Retinal pigment epithelial cell (primary cell): Measurements from ENCODE around the gene ELAVL2.

Source experiments
- DNase-seq: peaks from one replicate; pipeline ENCODE4 v3.0.0-alpha.2; 2010; ENCODE audit warnings: low read depth
- H3K4me3 ChIP-seq: 2 replicates; pipeline ENCODE4 v1.5.1; 2011; ENCODE audit warnings: mild to moderate bottlenecking, low read length, control low read depth, moderate library complexity
- TF ChIP-seq, protein P1 (sequence below): conservative IDR thresholded peaks from 2 replicates; pipeline ENCODE4 v1.5.1; 2011; ENCODE audit warnings: low read depth, low read length, control low read depth, inconsistent platforms

ELAVL2 gene

DNA sequence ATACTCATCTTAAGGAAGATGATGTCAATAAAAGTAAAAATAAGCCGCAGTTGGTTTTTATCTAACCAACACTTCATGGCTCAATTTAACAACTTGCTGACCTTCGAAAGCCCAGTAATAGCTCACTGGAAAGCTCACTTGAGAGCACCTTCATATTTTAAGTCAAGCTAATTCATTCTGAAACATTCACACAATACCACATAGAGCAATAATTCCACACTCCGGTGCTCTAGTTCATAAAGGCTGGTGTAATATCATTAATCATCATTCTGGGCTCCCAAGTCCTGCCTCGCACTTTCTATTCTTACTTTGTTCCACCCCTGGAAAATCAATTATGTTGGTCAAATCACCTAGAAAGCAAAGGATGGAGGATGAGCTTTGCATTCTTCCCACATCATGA lies 74.4 kb downstream of the ELAVL2 start:
- TF ChIP-seq, protein P1, sequence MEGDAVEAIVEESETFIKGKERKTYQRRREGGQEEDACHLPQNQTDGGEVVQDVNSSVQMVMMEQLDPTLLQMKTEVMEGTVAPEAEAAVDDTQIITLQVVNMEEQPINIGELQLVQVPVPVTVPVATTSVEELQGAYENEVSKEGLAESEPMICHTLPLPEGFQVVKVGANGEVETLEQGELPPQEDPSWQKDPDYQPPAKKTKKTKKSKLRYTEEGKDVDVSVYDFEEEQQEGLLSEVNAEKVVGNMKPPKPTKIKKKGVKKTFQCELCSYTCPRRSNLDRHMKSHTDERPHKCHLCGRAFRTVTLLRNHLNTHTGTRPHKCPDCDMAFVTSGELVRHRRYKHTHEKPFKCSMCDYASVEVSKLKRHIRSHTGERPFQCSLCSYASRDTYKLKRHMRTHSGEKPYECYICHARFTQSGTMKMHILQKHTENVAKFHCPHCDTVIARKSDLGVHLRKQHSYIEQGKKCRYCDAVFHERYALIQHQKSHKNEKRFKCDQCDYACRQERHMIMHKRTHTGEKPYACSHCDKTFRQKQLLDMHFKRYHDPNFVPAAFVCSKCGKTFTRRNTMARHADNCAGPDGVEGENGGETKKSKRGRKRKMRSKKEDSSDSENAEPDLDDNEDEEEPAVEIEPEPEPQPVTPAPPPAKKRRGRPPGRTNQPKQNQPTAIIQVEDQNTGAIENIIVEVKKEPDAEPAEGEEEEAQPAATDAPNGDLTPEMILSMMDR, result no peak
- no peak for DNase-seq
- no peak overlapping the region for H3K4me3 ChIP-seq

DNA sequence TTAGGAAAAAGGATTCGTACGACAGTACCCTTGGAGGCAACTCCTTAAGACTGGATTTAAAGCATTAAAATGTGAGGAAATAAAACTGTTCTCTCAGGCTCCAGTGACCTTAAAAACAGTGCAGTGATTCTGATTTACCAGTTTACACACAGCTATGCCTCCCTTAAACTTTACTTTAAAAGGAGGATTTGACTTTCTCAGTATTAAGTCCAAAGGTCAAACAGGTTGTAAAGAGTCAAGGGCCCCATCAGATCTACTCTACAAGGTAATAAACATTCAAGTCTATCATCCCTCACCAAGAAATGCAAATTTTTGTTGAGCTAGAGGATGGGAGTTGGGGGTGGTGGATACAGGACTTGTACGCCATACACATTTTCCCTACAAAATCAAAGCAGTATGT lies 75.2 kb downstream of the ELAVL2 start:
- no peak overlapping the region for H3K4me3 ChIP-seq
- TF ChIP-seq, protein P1, result no peak
- no peak for DNase-seq

DNA sequence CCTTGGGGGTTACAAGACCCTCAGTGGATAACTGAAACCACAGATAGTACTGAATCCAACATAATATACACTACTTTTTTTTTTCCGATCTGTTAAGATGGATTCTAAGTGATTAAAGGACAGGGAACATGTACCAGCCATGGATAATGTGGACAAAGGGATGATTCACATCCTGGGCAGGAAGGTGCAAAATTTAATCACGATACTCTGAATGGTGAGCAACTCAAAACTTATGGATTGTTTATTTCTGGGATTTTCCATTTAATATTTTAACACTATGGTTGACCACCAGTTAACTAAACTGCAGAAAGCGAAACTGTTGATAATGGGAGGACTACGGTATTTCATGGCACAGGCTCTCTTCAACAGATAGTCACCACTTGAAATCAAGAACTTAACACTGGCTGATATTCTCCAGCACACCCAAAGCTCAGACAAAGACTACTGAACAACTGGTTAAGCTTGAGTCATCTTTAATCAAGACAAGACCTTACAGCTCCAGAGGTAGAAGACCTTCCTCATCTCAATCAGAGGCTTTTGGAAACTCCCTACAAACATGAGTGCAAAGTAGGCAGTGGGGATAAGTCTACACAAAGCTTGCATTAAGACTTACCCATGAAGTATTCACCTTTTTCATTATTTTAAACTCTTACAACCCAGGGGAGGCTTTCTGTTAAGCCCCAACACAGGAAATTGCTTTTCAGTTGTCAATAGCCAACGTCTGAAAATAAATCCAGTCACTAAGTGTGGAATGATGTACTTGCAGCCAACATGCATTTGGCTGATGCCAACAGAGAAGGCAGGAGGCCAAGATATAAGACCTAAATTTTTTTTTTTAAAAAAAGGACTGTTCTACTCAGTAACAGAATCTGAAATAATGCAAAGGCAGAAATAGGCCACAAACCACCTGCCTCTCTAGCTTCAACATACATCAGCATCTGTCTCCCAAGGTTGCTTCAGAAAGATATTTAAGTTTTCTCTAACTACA lies 78.7 kb downstream of the ELAVL2 start:
- H3K4me3 ChIP-seq, result no peak overlapping the region
- TF ChIP-seq, protein P1, result no peak
- DNase-seq, result no peak

DNA sequence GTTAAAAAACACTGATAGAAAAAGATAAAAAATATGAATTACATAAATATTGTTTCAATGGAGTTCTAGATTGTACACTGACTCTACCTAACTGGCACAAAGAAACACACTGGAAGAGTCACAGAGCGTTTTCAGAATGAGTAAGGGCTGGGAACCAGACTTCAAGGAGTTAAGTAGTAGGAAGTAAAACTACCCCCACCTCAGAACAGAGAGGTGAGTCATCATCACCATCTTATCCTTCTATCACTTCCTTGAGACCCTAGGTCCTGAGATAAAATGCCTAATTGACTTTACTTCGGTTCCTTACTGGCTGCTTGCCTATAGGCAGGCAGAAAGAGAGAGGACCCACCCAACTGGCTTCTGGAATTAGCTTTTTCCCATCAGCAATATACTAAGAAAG lies 79.7 kb downstream of the ELAVL2 start:
- TF ChIP-seq, protein P1, result no peak
- no peak overlapping the region for H3K4me3 ChIP-seq
- DNase-seq, result no peak

DNA sequence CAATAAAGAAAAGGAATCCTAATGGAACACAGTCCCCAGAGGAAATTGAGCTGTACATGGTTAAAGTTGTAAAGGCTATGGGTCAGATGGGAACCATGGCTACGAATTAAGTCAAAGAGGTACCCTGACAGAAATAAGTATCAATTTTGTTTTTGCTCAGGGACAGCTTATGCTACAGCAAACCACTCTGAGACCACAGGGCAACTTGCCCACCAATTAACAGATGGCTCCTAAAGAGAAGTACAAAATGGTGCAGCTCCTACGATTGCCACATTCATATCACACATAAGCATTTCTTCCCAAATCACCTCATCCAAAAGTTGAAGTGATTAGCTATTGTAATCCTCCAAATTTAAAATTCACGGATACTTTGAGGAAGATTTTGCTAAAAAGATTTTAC lies 83.0 kb downstream of the ELAVL2 start:
- no peak overlapping the region for H3K4me3 ChIP-seq
- TF ChIP-seq, protein P1, result no peak

DNA sequence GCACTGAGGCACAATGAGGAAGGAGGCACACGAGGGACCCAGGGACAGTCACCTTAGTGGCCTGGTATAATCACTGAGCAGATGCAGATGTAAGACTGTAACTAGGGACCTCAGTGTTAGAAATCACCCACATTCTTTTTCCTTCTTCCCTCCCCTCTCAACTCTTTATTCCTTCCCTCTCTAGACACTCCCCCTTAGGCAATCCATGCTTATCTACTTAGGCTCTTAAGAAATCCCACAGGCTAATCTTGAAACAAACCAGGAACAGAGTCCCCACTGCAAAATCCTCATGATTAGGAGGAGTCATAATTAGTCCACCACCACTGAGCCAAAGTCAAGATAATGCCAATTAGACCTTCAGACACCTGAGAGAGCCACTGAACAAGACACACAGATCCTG lies 84.7 kb downstream of the ELAVL2 start:
- DNase-seq, result no peak
- no peak overlapping the region for H3K4me3 ChIP-seq

More for the DNA sequence above, 83.0 kb downstream of the ELAVL2 start:
- DNase-seq, result no peak

More for the DNA sequence above, 84.7 kb downstream of the ELAVL2 start:
- TF ChIP-seq, protein P1, result no peak
